AG04449 (cell line): ENCODE results near the gene CAPN11.
"Not testable (repeated sequence)": the region's sequence is repeated elsewhere in the genome, so short reads cannot be mapped to it uniquely, and the experiment has no call there.

ENCODE experiments used
- CTCF ChIA-PET: fragments of 350-600 bp; formaldehyde crosslinking; extraction: SDS; loops from one replicate; lab custom pipeline; 2021; ENCODE audit warnings: antibody characterized with exemption; lab: Yijun Ruan, JAX
- POLR2A ChIA-PET: fragments of 400-600, 350-600 bp; formaldehyde crosslinking; extraction: SDS; loops from one replicate; lab custom pipeline; 2020; ENCODE audit warnings: antibody characterized with exemption, inconsistent platforms; lab: Yijun Ruan, JAX
- DNase-seq: peaks from one replicate; pipeline ENCODE4 v3.0.0-alpha.2; 2010; ENCODE audit warnings: low read depth, low spot score
- H3K4me3 ChIP-seq: 2 replicates; pipeline ENCODE4 v1.5.1; 2011; ENCODE audit warnings: low read depth, mild to moderate bottlenecking, control low read depth, low read length
- CTCF ChIP-seq: IDR thresholded peaks from one replicate; pipeline ENCODE4 v1.5.1; 2011; ENCODE audit warnings: mild to moderate bottlenecking, moderate library complexity, low read length, control low read depth, inconsistent platforms; ENCODE audit not compliant: insufficient read depth; ENCODE audit errors: missing control alignments

The CAPN11 gene

GRCh38 chr6:44142835-44143234, 15.8 kb upstream of the CAPN11 start:
- H3K4me3 ChIP-seq, result no peak overlapping the region
- ChIA-PET POLR2A (no interaction called here), CTCF (interaction anchor here (0.7 to 2.8 kb wide), 4 partner anchors 10 to 540 kb away, joined by 4 to 13 read pairs (median 6); no protein-coding TSS in a partner anchor)
- DNase-seq, result no peak
- TF ChIP-seq CTCF, result no peak

- ChIA-PET CTCF (interaction anchor here (0.8 to 2.3 kb wide), 6 partner anchors 10 to 47 kb away, joined by 3 to 18 read pairs (median 6); no protein-coding TSS in a partner anchor), POLR2A (no interaction called here)
- no peak overlapping the region for H3K4me3 ChIP-seq
- DNase-seq, result no peak
- no peak for TF ChIP-seq CTCF
Measured at GRCh38 chr6:44143731-44144130, 14.9 kb upstream of the CAPN11 start.

- DNase-seq, H3K4me3 ChIP-seq, POLR2A ChIA-PET: not testable (repeated sequence)
- CTCF ChIA-PET, result interaction anchor here (0.8 to 2.3 kb wide), 7 partner anchors 9 to 48 kb away, joined by 3 to 18 read pairs (median 6); no protein-coding TSS in a partner anchor
Measured at GRCh38 chr6:44144536-44144935, 14.1 kb upstream of the CAPN11 start.

- CTCF ChIA-PET, result interaction anchor here (0.6 to 1.6 kb wide), 4 partner anchors 10 to 107 kb away, joined by 3 to 6 read pairs (median 4); no protein-coding TSS in a partner anchor
- DNase-seq, result no peak
- no peak overlapping the region for H3K4me3 ChIP-seq
- POLR2A ChIA-PET, result no interaction called here
- no peak for TF ChIP-seq CTCF
Measured at GRCh38 chr6:44145839-44146238, 12.8 kb upstream of the CAPN11 start.

GRCh38 chr6:44146685-44147084, 11.9 kb upstream of the CAPN11 start:
- no peak for TF ChIP-seq CTCF
- POLR2A ChIA-PET, result no interaction called here
- CTCF ChIA-PET, result interaction anchor here (1.0 to 1.4 kb wide), 3 partner anchors 9 to 47 kb away, joined by 3 to 5 read pairs (median 3); no protein-coding TSS in a partner anchor
- no peak overlapping the region for H3K4me3 ChIP-seq
- DNase-seq, result no peak

GRCh38 chr6:44147256-44147655, 11.4 kb upstream of the CAPN11 start:
- CTCF ChIA-PET, result interaction anchor here (0.6 to 1.4 kb wide), 3 partner anchors 9 to 48 kb away, joined by 3 to 5 read pairs (median 3); no protein-coding TSS in a partner anchor

More at GRCh38 chr6:44147256-44147655, 11.4 kb upstream of the CAPN11 start:
- POLR2A ChIA-PET, result no interaction called here
- no peak overlapping the region for H3K4me3 ChIP-seq
- DNase-seq, result no peak
- no peak for TF ChIP-seq CTCF
